GM19193 (cell line): ENCODE data around the gene CFD.

Experiments
- POLR2A ChIP-seq: IDR thresholded peaks from 4 replicates; pipeline ENCODE4 v1.6.1; 2011; ENCODE audit not compliant: insufficient read depth, insufficient read length; ENCODE audit errors: extremely low read depth

CFD gene

DNA sequence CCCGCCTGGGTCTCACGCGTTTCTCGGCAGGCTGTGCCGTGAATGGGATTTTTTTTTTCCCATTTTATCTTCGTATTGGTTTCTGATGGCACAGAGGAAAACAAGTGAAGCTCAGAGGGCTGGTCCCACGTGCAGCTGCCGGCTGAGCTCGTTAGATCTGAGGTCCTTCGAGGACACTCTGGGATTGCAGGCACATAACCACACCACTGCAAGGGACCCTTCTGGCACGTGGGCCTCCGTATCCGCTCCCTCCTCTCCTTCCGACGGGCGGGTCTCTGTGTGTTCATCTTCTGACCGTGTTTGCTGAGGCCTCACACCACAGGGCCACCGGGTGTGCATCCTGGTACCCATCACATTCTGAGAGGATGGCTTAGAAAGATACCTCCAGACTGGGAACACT is 16.6 kb downstream of the CFD start:
- TF ChIP-seq POLR2A = no peak

DNA sequence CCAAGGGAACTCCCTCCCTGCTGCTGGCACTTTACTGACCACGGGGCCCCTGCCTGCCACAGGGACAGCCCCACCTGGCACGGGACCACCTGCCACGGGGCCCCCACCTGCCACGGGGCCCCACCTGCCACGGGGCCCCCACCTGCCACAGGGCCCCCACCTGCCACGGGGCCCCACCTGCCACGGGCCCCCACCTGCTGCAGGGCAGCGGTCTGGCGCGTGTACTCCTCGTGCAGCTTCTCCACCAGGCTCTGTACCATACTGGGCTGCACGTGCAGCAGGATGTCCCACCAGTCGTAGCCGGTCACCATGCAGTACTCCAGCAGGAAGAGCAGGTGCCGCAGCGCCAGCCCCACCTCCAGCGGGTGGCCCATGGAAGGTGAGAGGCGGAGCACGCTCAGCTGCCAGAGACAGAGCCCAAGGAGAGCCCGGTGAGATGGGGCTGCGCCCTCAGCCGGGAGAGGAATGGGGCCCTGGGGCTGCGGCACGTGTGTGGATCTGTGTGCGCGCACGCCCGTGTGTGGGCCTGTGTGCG is 17.4 kb downstream of the CFD start:
- TF ChIP-seq POLR2A = no peak

DNA sequence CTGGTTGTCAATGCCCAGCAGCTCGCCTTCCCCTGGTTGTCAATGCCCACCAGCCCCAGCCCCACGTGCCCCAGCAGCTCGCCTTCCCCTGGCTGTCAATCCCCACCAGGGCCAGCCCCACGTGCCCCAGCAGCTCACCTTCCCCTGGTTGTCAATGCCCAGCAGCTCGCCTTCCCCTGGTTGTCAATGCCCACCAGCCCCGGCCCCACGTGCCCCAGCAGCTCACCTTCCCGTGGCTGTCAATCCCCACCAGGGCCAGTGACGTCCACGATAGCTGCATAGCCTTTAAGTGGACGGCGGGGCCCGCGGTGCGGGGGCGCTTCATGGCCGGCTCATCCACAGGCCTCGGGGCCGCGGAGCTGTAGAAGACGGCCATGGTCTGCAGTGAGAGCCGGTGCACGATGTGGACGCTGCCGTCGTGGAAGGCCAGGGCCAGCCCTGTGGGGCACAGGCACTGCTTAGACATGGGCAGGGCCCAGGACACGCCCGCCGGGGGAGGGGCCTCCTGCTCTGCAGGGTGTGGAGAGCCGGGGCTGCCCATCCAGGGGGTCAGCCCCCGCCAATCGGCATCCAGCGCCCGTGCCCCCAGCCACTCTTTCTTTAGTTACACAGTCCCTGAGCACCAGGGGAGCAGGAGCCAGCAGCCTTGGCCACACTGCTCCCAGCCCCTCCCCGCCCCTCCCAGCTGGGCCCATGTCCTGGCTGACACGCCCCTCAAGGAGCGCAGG is 20.4 kb downstream of the CFD start:
- TF ChIP-seq POLR2A = no peak

DNA sequence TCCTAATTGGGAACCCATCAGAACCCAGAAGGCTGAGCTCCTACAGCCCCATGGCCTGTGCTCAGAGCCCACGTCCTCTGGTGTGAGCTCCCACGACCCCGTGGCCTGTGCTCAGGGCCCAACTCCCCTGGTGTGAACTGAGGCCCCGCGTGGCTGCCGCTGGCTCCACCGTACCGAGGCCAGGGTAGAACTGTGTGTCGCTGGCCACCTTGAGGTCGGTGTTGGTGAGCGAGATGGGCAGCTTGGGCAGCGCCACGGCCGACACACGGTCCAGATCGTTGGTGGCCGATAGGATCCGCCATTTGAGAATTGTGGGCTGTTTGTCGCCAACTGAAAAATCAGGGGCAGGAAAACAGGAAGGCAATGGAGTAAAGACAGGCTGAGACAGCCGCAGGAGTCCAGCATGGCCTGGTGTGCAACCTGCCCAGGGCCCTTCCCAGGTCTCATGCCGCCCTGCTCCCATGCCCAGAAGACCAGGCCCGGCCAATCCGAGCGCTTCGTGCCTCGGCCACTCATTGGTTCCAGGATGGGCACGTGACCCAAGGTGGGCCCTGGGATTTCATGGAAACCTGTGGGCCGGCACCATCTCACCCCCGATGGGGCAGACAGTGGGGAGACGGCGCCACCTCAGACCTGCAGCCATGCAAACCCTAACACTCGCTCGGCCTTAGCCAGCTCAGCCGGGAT is 22.1 kb downstream of the CFD start:
- TF ChIP-seq POLR2A = no peak

DNA sequence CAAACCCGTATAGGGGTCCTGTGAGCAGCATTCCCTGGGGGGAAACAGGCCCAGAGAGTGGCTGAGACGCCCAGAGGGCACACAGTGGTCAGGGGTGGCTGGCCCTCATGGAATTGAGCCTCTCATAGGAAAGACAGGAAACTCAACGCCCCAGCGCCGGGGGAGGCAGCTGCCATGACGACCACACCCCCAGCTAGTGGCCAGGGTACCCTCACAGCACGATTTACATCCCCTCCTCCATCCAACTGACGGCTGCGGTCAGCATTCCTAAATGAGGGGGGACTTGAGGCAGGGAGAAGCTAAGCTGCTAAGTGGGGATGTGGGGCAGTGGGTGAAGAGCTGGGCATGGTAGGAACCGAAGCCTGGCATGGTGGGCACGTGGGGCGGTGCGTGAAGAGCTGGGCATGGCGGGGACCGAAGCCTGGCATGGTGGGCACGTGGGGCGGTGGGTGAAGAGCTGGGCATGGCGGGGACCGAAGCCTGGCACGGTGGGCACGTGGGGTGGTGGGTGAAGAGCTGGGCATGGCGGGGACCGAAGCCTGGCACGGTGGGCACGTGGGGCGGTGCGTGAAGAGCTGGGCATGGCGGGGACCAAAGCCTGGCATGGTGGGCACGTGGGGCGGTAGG is 23.5 kb downstream of the CFD start:
- no peak for TF ChIP-seq POLR2A

DNA sequence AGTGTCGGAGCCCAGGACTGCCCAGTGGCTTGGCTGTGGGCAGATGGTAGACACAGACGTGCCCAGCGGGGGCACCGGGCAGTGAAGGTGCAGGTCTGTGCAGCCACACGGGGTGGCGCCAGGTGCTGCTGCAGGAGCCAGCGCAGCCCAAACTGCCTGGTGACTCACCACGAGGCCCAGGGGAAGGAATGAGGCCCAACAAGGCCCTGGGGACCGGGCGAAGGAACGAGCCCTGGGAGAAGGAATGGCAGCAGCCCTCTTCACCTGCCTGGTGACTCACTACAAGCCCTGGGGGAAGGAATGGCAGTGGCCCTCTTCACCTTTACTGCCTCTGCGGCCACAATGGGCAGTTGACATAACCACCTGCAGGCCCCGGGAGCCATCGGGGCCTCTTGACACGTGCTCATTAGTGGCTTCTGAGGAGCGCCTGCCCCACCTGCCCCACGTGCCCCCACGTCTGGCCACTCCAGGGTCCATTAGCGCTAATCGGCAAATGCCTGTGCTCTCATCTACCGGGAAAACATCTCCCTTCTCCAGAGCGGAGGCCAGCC is 24.3 kb downstream of the CFD start:
- no peak for TF ChIP-seq POLR2A

DNA sequence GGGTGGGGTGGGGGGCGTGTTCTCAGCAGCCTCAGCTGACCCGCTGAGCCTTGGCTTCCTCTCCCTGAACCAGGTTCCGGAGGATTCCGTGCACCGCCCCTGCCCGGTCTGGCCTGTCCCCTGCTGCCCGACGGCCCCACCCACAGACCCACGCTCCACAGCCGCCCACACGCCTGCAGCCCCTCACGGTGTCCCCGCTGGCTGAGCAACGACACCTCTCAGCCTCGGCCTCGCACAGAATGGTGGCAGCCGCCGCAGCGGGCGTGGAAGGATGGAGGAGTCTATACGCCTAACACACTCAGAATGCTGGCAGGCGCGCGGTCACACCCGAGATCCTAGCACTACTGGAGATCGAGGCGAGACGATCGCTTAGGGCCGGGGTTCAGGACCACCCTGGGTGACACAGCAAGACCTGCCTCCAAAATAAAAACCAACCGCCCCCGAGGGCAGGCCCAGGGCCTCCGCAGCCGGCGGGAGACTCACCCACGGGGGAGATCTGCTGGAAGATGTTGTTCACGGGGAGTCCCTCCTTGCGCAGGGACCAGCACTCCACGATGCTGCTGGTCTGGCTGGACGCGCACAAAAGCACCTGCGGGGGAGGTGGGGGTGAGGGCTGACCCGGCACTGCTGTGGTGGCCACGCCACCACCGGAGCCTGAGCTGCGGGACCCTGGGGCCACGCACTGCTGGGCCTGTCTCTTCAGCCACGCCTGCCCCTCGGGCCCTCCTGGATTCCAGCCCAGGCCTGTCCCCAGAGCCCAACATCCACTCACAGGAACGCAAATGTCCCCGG is 25.2 kb downstream of the CFD start:
- TF ChIP-seq POLR2A = no peak

DNA sequence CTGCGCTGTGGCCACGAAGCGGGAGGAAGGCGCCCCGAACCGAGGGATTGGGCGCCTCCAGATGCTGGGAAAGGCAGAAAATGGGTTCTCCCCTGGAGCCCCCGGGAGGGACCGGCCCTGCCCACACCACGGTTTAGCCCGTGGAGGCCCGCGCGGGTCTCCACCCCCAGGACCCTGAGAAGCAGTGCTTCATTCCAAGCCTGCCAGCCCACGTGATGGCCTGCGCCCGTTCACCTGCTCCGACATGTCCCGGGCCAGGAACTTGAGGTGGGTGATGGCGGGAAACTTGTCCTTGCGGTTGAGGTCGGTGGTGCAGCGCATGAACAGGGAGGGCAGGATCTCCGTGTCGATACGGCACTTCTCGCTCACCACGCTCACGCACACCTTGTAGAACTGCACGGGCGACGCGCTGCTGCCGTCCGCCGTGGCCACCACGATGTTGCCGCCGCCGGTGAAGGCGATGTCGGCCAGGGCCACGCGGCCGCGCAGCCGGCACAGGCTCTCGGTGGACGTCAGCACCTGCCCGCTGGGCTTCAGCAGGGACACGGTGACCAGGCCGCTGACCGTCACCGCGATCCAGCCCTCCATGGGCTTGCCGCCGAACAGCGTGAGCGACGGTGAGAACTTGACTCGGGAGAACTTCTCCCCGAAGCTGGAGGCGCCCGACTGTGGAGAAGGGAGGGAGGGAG is 26.2 kb downstream of the CFD start:
- TF ChIP-seq POLR2A = no peak

DNA sequence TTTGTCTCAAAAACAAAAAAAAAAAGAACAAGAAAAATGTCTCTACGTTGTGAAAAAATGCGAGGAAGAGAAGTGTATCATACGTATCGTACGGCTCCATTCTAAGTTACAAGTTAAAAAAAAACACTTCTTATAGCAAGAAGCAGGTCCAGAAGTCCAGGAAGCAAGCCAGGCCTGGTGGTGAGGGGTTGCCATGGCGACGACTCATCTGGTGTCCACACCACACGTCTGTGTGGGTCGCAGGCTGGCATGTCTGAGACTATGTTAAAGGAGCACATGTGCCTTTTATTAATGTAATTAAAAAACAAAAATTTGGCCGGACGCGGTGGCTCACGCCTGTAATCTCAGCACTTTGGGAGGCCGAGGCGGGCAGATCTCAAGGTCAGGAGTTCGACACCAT is 27.6 kb downstream of the CFD start:
- TF ChIP-seq POLR2A = no peak

DNA sequence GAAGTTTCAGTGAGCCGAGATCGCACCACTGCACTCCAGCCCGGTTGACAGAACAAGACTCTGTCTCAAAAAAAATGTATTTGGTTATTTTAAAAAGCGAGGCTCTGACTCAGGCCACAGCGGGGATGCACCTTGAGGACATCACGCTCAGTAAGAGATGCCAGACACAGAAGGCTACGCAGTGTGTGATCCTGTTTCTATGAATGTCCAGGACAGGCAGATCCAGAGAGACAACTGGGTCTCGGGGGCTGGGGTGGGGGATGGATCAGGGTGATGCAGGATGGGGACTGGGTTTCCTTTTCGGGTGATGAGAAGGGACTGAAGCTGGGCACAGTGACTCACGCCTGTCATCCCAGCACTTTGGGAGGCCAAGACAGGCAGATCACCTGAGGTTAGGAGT is 28.1 kb downstream of the CFD start:
- TF ChIP-seq POLR2A = no peak

DNA sequence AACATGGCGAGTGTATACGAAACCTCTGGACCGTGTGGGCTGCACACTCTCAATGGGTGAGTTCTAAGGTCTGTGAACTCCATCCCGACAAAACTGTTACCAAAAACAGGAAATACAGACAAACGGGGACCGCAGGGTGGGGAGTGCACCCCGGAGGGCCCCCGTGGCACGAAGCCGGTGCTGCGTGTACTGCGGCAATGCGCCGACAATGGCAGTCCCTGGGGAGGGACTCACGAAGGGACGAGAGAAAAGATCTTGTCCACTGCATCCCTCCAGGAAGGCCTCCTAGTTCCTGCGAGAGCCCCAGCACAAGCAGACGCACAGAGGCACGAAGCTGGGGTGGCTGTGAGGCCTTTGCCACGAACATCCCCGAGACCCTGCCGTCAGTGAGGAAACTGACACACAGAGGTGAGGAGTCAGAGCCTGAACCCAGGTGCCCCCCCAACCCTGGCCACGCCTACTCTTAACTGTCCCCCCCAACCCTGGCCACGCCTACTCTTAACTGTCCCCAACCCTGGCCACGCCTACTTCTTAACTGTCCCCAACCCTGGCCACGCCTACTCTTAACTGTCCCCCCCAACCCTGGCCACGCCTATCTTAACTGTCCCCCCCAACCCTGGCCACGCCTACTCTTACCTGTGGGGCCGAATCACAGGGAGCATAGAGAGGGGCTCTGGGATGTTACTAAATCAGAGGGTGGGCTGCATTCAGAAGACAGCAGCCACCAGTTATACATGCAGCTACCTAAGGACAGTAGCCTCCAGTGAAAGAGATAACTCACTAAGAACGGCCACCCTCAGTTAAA is 29.3 kb downstream of the CFD start:
- TF ChIP-seq POLR2A = no peak

DNA sequence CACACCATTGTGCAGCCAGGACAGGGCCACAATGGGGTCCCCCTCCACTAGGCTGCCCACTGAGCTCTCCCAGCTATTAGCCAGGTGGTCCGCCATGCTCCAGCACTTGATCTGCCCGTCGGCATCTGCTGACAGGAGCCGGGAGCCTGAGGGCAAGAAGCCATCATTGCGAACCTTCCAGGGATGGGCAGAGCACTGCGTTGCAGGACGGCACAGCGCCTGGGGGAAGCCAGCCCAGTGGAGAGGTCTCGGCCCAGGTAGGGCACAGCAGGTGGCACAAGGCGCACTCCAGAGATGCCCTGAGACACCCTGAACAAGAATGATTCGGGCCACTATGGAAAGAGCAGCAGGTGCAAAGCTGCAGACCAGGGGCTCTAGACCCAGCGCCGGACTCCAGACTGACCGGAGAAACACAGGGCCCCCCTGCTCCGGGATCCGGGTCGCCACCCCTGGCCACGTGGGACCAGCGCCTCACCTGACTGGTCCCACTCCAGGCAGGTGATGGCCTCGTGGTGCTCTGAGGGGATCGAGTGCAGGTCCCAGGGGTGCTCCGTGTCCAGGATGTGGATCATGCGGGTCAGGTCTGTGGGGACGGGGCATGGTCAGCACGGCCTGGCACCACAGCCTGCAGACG is 30.3 kb downstream of the CFD start:
- TF ChIP-seq POLR2A = no peak

DNA sequence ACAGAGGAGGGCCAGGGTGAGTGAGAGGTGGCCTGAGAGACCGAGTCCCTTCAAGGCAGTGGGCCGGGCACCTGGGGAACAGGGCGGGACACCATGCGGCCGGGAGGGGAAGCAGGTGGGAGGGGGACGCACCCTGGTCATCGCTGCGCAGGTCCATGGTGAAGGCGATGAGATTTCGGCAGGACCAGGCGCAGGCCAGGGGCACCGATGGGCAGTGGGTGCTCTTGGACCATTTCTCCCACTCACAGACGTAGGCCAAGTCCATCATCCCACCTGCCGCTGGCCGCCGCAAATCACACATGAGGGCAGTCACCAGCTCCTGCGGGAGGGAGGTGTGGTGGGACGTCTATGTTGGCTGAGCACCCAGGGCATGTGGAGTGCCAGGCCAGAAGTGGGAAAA is 31.4 kb downstream of the CFD start:
- no peak for TF ChIP-seq POLR2A
